Testis (tissue), 5 donors: ENCODE measurements around the gene CLCN1. TPM values are rescaled to one million over a fixed set of nuclear protein-coding genes. Genes with fewer than 3 reads are reported as not detected.

Source experiments
- DNase-seq: peaks from one replicate; pipeline ENCODE4 v3.0.0-alpha.2; 2019
- H3K27ac ChIP-seq, 2 donors: fragments of 200-600 bp; sonication (generic); one replicate each; pipeline ENCODE4 v1.5.1; 2019
- H3K27me3 ChIP-seq: fragments of 200-600 bp; sonication (generic); one replicate; pipeline ENCODE4 v1.5.1; 2019
- H3K36me3 ChIP-seq: fragments of 200-600 bp; sonication (generic); one replicate; pipeline ENCODE4 v1.5.1; 2017; ENCODE audit warnings: low read depth; ENCODE audit errors: missing control alignments
- H3K4me1 ChIP-seq: fragments of 200-600 bp; sonication (generic); one replicate; pipeline ENCODE4 v1.5.1; 2019
- H3K4me3 ChIP-seq, 2 donors: fragments of 200-600 bp; sonication (generic); one replicate each; pipeline ENCODE4 v1.5.1; 2017 to 2019
- H3K9me3 ChIP-seq: fragments of 200-600 bp; sonication (generic); one replicate; pipeline ENCODE4 v1.5.1; 2017
- POLR2A ChIP-seq: fragments of 450-650 bp; IDR thresholded peaks from one replicate; pipeline ENCODE4 v1.6.1; 2017; ENCODE audit warnings: antibody characterized with exemption, mild to moderate bottlenecking, moderate library complexity
- WGBS, 2 donors: methylation state at CpG; one replicate each; pipeline ENCODE4 v1.1.5; 2018; 5-methylcytosine and 5-hydroxymethylcytosine counted together
- intact Hi-C: fragments of 100-400 bp; cut with DNase I; formaldehyde crosslinking; loops from one replicate; pipeline ENCODE4 v1.15.1; 2023; ENCODE audit warnings: low total_unique reads
- long read RNA-seq, 2 donors: transcript quantifications; one replicate each; lab custom pipeline, GENCODE V29; 2026
- polyA plus RNA-seq: library from polyadenylated mRNA; stranded (reverse); fragments of 350-450 nt; fragmentation: Illumina TruSeq; extraction: RNeasy Lipid Tissue Mini Kit (QIAGEN cat#74804); gene quantifications from one replicate; pipeline ENCODE4 v1.2.3, GENCODE V29; 2014; ENCODE audit warnings: low read depth, low replicate concordance; ENCODE audit not compliant: insufficient read depth
- total RNA-seq, 2 donors: library from RNA; depleted of rRNA; stranded (reverse); fragments of >200 nt; gene quantifications; one replicate each; pipeline ENCODE4 v1.2.3, GENCODE V29; 2016
- TF ChIP-seq, protein P1 (sequence below), 3 experiments: fragments of 450-650 bp in 2 of 3; fragments of 200-600 bp in 1 of 3; sonication (generic) in 1 of 3; IDR thresholded peaks; one replicate each; pipeline ENCODE4 v1.5.1; 2016 to 2019; ENCODE audit warnings: antibody characterized with exemption in 3 of 3, mild to moderate bottlenecking in 2 of 3, moderate library complexity in 1 of 3

The CLCN1 gene
- total RNA-seq (1 to 10 TPM; 1.1 to 1.4 TPM), polyA plus RNA-seq (2.7 TPM)
- long read RNA-seq, donor 1, result 0 reads
- long read RNA-seq, donor 2, result 0 reads

DNA sequence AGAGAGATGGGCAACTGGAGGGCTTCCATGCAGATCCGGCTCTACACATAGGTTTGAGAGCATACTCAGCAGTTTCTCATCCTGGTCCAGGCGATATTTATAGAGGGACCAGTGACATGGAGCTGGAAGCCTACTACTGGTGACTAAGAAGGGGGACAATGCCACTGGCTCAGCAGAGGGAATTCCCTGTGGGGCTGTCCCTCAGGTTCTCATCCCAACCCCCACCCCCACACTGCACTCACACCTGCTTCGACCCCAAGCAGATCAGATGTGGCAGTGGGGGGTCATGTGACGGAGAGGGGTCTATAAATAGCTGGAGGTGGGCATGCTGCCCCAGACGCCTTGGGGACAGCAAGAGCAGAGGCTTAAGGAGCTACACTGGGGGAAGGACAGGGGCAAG, at the start of gene CLCN1:
TSS of gene CLCN1 (plus strand) at position 336 of the 400 bp plus-strand sequence. CDS start 102 bp downstream, outside the sequence.
- whole genome bisulfite sequencing, 2 donors, result 79 to 84% methylated on average over 5 of the region's 5 CpGs
- no peaks in the 10 kb centered on the region for H3K9me3 ChIP-seq
- H3K36me3 ChIP-seq, result no peaks in the 10 kb centered on the region
- H3K4me1 ChIP-seq, result no peaks in the 10 kb centered on the region
- no peak for DNase-seq
- intact Hi-C loops, result no loop called here
- no peaks in the 10 kb centered on the region for H3K27me3 ChIP-seq
- no peak for TF ChIP-seq POLR2A
- TF ChIP-seq, protein P1, sequence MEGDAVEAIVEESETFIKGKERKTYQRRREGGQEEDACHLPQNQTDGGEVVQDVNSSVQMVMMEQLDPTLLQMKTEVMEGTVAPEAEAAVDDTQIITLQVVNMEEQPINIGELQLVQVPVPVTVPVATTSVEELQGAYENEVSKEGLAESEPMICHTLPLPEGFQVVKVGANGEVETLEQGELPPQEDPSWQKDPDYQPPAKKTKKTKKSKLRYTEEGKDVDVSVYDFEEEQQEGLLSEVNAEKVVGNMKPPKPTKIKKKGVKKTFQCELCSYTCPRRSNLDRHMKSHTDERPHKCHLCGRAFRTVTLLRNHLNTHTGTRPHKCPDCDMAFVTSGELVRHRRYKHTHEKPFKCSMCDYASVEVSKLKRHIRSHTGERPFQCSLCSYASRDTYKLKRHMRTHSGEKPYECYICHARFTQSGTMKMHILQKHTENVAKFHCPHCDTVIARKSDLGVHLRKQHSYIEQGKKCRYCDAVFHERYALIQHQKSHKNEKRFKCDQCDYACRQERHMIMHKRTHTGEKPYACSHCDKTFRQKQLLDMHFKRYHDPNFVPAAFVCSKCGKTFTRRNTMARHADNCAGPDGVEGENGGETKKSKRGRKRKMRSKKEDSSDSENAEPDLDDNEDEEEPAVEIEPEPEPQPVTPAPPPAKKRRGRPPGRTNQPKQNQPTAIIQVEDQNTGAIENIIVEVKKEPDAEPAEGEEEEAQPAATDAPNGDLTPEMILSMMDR (IDR thresholded peaks at IDR 0.05), result no peak
- no peak within 1 kb of the TSS for H3K4me3 ChIP-seq
- no peak within 1 kb of the TSS for H3K27ac ChIP-seq

DNA sequence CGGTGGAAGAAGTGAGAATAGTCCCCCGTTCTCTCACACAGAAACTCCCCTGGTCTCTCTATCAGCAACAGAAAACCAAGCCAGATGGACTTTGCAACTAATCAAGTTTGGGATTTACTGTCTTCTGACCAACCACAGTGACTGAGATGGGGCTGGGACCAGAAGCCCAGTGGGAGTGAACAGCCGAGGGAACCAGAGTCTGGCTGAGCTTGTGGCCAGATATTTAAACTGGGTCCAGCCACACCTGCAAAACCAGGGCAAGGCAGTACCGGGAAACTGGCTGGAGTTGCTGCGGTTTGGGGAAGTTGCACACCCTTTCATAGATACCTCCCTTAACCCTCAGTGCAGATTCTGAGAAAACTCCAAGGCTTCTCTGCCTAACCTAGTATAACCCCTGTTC, 46.7 kb upstream of the CLCN1 start:
- no peaks in the 10 kb centered on the region for H3K27me3 ChIP-seq
- no peaks in the 10 kb centered on the region for H3K9me3 ChIP-seq
- no peak for DNase-seq
- no peaks in the 10 kb centered on the region for H3K36me3 ChIP-seq
- TF ChIP-seq POLR2A, result no peak
- TF ChIP-seq, protein P1 (IDR thresholded peaks at IDR 0.05), result no peak
- 80 to 87% methylated on average over 5 of the region's 5 CpGs for WGBS, 2 donors
- no peak overlapping the region for H3K4me3 ChIP-seq
- H3K27ac ChIP-seq, result no peak overlapping the region
- peaks cover 8% of the 10 kb centered on the region for H3K4me1 ChIP-seq
- intact Hi-C loops, result no loop called here

DNA sequence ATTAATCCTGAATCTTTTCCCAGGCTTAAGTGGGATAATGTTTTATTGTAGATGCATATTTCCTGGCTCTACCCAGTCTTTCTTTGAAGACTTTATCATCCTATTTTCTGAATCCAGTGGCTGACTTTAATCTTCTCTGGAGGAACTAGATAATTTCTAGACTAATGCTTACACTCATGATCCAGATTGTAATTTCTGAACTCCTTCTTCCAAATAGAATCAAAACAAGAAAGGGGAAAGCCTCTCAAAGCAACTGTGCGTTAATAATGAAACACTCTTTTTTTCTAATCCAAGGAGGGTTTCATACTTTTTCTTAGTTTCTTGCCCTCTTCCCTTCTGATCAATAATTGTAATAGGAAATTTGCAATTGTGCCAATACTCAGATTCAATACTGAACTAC, 44.7 kb upstream of the CLCN1 start:
- 93% methylated on average over 1 of the region's 1 CpG for WGBS, 2 donors

DNA sequence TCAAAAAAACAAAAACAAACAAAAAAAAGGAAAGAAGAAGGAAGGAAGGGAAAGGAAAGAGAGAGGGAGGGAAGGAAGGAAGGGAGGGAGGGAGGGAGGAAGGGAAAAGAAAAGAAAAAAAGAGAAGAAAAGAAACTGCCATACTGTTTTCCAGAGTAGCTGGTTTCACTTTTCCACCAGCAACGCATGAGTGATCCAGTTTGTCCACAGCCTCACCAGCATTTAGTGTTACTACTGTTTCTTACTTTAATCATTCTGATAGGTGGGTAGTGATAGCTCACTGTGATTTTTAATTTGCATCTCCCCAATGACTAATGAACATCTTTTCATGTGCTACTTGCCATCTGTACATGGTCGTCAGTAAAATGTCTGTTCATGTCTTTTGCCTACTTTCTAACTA, 43.0 kb upstream of the CLCN1 start:
- DNase-seq, result no peak
- Histone ChIP-seq H3K27me3 (no peaks in the 10 kb centered on the region), H3K9me3 (no peaks in the 10 kb centered on the region), H3K4me3 (no peak overlapping the region), H3K4me1 (no peaks in the 10 kb centered on the region), H3K27ac (no peak overlapping the region), H3K36me3 (no peaks in the 10 kb centered on the region)
- intact Hi-C loops, result no loop called here
- no peak for TF ChIP-seq POLR2A
- TF ChIP-seq, protein P1 (IDR thresholded peaks at IDR 0.05), result no peak
- 81 to 97% methylated on average over 2 of the region's 2 CpGs for WGBS, 2 donors

More for the DNA sequence above, 44.7 kb upstream of the CLCN1 start:
- Histone ChIP-seq H3K27ac (no peak overlapping the region), H3K9me3 (no peaks in the 10 kb centered on the region), H3K4me1 (no peaks in the 10 kb centered on the region), H3K4me3 (no peak overlapping the region), H3K36me3 (no peaks in the 10 kb centered on the region), H3K27me3 (no peaks in the 10 kb centered on the region)
- no peak for TF ChIP-seq POLR2A
- TF ChIP-seq, protein P1 (IDR thresholded peaks at IDR 0.05), result no peak
- intact Hi-C loops, result no loop called here
- no peak for DNase-seq
